Upper lobe of left lung (tissue), 4 donors: ENCODE results near the gene CHRNB4.

ENCODE experiments used
- CTCF ChIP-seq, 6 experiments: fragments of 450-650 bp in 4 of 6; fragments of 200-600 bp in 2 of 6; sonication (generic) in 2 of 6; IDR thresholded peaks; one replicate each; pipeline ENCODE4 v1.5.1; 2016 to 2019; ENCODE audit warnings: antibody characterized with exemption in 6 of 6
- EP300 ChIP-seq, 4 donors: sonication (generic); formaldehyde crosslinking; IDR thresholded peaks; one replicate each; pipeline ENCODE4 v1.5.1; 2017; ENCODE audit warnings: antibody characterized with exemption in 4 of 4, control low read depth in 2 of 4

GRCh38 chr15:78617516-78617915, 23.5 kb downstream of the CHRNB4 start:
- no peak for TF ChIP-seq EP300 (IDR thresholded peaks at IDR 0.05)
- no peak for TF ChIP-seq CTCF (IDR thresholded peaks at IDR 0.05)
